H1 (cell line): ENCODE measurements around the gene P2RX7. TPM values are rescaled to one million over a fixed set of nuclear protein-coding genes. Genes with fewer than 3 reads are reported as not detected.

Source experiments
- CTCF ChIA-PET: fragments of 300-600 bp; sonication (Branson Sonifier 250); formaldehyde crosslinking; loops from one replicate; lab custom pipeline; 2021; ENCODE audit not compliant: partially characterized antibody; lab: Charles Lee
- POLR2A ChIA-PET: fragments of 300-600 bp; sonication (Branson Sonifier 250); formaldehyde crosslinking; loops from one replicate; lab custom pipeline; 2021; ENCODE audit warnings: inconsistent platforms; ENCODE audit not compliant: partially characterized antibody; lab: Charles Lee
- DNase-seq, 2 experiments: peaks; one replicate each; pipeline versions ENCODE4 v3.0.0 to v3.0.0-alpha.2; 2010 to 2022; ENCODE audit warnings: low spot score in 2 of 2, low read depth in 1 of 2, mixed read lengths in 1 of 2
- FAIRE-seq: peaks from 2 replicates; lab custom pipeline; 2011; peaks lifted over from hg19 to GRCh38; lab: Jason Lieb, UNC
- H2AFZ ChIP-seq: 2 replicates; pipeline ENCODE4 v1.8.1; 2012; ENCODE audit warnings: low read length, inconsistent platforms
- H2AK5ac ChIP-seq: 2 replicates; pipeline ENCODE4 v1.6.1; 2013; ENCODE audit warnings: low read depth, low read length
- H2BK120ac ChIP-seq: replicated peaks from 2 replicates; pipeline ENCODE3; 2013; ENCODE audit warnings: low read depth, low read length, inconsistent platforms
- H2BK12ac ChIP-seq: 2 replicates; pipeline ENCODE4 v1.6.1; 2013; ENCODE audit warnings: low read depth, low read length
- H2BK15ac ChIP-seq: 2 replicates; pipeline ENCODE4 v1.6.1; 2013; ENCODE audit warnings: low read length
- H2BK20ac ChIP-seq: 2 replicates; pipeline ENCODE4 v1.6.1; 2013; ENCODE audit warnings: low read length
- H2BK5ac ChIP-seq: 2 replicates; pipeline ENCODE4 v1.6.1; 2013; ENCODE audit warnings: low read depth, low read length
- H3K14ac ChIP-seq: 2 replicates; pipeline ENCODE4 v1.6.1; 2013; ENCODE audit warnings: inconsistent platforms; ENCODE audit not compliant: insufficient read length
- H3K18ac ChIP-seq: 2 replicates; pipeline ENCODE4 v1.6.1; 2013; ENCODE audit warnings: low read length; ENCODE audit errors: extremely low read depth
- H3K23ac ChIP-seq: 2 replicates; pipeline ENCODE4 v1.6.1; 2013; ENCODE audit warnings: inconsistent platforms; ENCODE audit not compliant: insufficient read length
- H3K23me2 ChIP-seq: 2 replicates; pipeline ENCODE4 v1.6.1; 2013; ENCODE audit warnings: low read depth, low read length
- H3K27ac ChIP-seq: 2 replicates; pipeline ENCODE4 v1.6.1; 2011; ENCODE audit warnings: low read depth, low read length, inconsistent platforms
- H3K27me3 ChIP-seq, 4 experiments: replicated peaks in 1 of 4; 1 replicate in 1 of 4; 2 replicates in 3 of 4; pipeline versions ENCODE4 v1.6.1 to v1.8.1; 2011 to 2013; ENCODE audit warnings: low read length in 3 of 4, mild to moderate bottlenecking in 3 of 4, inconsistent platforms in 2 of 4, mixed read lengths in 2 of 4, moderate library complexity in 1 of 4; ENCODE audit not compliant: control insufficient read depth in 3 of 4, insufficient read depth in 3 of 4; ENCODE audit errors: extremely low read depth in 1 of 4
- H3K36me3 ChIP-seq, 4 experiments: 2 replicates each; pipeline versions ENCODE4 v1.6.1 to v1.8.1; 2011 to 2013; ENCODE audit warnings: mild to moderate bottlenecking in 4 of 4, low read length in 3 of 4, moderate library complexity in 2 of 4, control low read depth in 1 of 4, inconsistent platforms in 1 of 4; ENCODE audit not compliant: insufficient read depth in 4 of 4, control insufficient read depth in 2 of 4
- H3K4ac ChIP-seq: replicated peaks from 2 replicates; pipeline ENCODE3; 2013; ENCODE audit warnings: low read length, low read depth, mixed read lengths, inconsistent platforms; ENCODE audit not compliant: insufficient read length
- H3K4me1 ChIP-seq, 4 experiments: replicated peaks in 1 of 4; 1 replicate in 1 of 4; 2 replicates in 3 of 4; pipeline versions ENCODE4 v1.6.1 to v1.8.1; 2011 to 2013; ENCODE audit warnings: low read length in 3 of 4, inconsistent platforms in 2 of 4, mixed read lengths in 1 of 4; ENCODE audit not compliant: insufficient read depth in 4 of 4, control insufficient read depth in 3 of 4
- H3K4me2 ChIP-seq, 2 experiments: 2 replicates each; pipeline versions ENCODE4 v1.6.1 to v1.8.1; 2011 to 2013; ENCODE audit warnings: low read depth in 2 of 2, low read length in 2 of 2, control low read depth in 1 of 2, inconsistent platforms in 1 of 2, mild to moderate bottlenecking in 1 of 2; ENCODE audit not compliant: insufficient read depth in 1 of 2
- H3K4me3 ChIP-seq, 4 experiments: fragments of 200-600, 300-600 bp in 1 of 4; sonication (generic), shearing (Covaris generic), sonication (Bioruptor Twin) in 1 of 4; 2 replicates each; pipeline versions ENCODE4 v1.5.1 to v1.8.1; 2011 to 2016; ENCODE audit warnings: low read length in 4 of 4, low read depth in 3 of 4, control low read depth in 2 of 4, inconsistent platforms in 2 of 4, mild to moderate bottlenecking in 2 of 4, mixed read lengths in 1 of 4, moderate library complexity in 1 of 4; ENCODE audit not compliant: insufficient read depth in 2 of 4; ENCODE audit errors: extremely low read depth in 1 of 4
- H3K56ac ChIP-seq: replicated peaks from 2 replicates; pipeline ENCODE3; 2013; ENCODE audit warnings: low read depth, mild to moderate bottlenecking, mixed read lengths, low read length, inconsistent platforms; ENCODE audit not compliant: insufficient read length
- H3K79me1 ChIP-seq: 2 replicates; pipeline ENCODE4 v1.6.1; 2013; ENCODE audit warnings: low read depth, low read length, control low read depth
- H3K79me2 ChIP-seq, 2 experiments: 2 replicates each; pipeline versions ENCODE4 v1.6.1 to v1.8.1; 2012 to 2013; ENCODE audit warnings: low read length in 2 of 2, mild to moderate bottlenecking in 2 of 2, inconsistent platforms in 1 of 2; ENCODE audit not compliant: insufficient read depth in 2 of 2, control insufficient read depth in 1 of 2
- H3K9ac ChIP-seq, 4 experiments: replicated peaks in 1 of 4; 1 replicate in 1 of 4; 2 replicates in 3 of 4; pipeline versions ENCODE4 v1.6.1 to v1.8.1; 2011 to 2013; ENCODE audit warnings: low read depth in 3 of 4, low read length in 3 of 4, control low read depth in 2 of 4, mild to moderate bottlenecking in 2 of 4, moderate library complexity in 2 of 4, inconsistent platforms in 1 of 4; ENCODE audit errors: extremely low read depth in 1 of 4
- H3K9me3 ChIP-seq, 2 experiments: 2 replicates each; pipeline versions ENCODE4 v1.6.1 to v1.8.1; 2012 to 2013; ENCODE audit warnings: mild to moderate bottlenecking in 2 of 2, moderate library complexity in 2 of 2, control low read depth in 1 of 2, inconsistent platforms in 1 of 2, low read depth in 1 of 2, low read length in 1 of 2, mixed read lengths in 1 of 2; ENCODE audit not compliant: insufficient read depth in 2 of 2
- H4K20me1 ChIP-seq, 2 experiments: replicated peaks in 1 of 2; 2 replicates each; pipeline versions ENCODE3 to v1.8.1; 2011 to 2013; ENCODE audit warnings: inconsistent platforms in 2 of 2, low read length in 2 of 2, mild to moderate bottlenecking in 1 of 2; ENCODE audit not compliant: insufficient read depth in 2 of 2, control insufficient read depth in 1 of 2
- H4K5ac ChIP-seq: 2 replicates; pipeline ENCODE4 v1.6.1; 2013; ENCODE audit warnings: low read length, low read depth, mixed read lengths, inconsistent platforms; ENCODE audit not compliant: insufficient read length
- H4K8ac ChIP-seq: 2 replicates; pipeline ENCODE4 v1.8.0; 2013; ENCODE audit warnings: mild to moderate bottlenecking, moderate library complexity, low read length, inconsistent platforms; ENCODE audit not compliant: insufficient read depth; ENCODE audit errors: extremely low read depth
- H4K91ac ChIP-seq: replicated peaks from 2 replicates; pipeline ENCODE3; 2013; ENCODE audit warnings: low read length, mixed read lengths, inconsistent platforms; ENCODE audit not compliant: insufficient read length
- ASH2L ChIP-seq: fragments of 200-600, 300-600 bp; sonication (generic); IDR thresholded peaks from one replicate; pipeline ENCODE4 v1.7.1; 2017; ENCODE audit warnings: low read length
- ATF2 ChIP-seq: IDR thresholded peaks from 2 replicates; pipeline ENCODE4 v1.6.1; 2012; ENCODE audit warnings: low read length, inconsistent platforms
- CBX5 ChIP-seq: fragments of 300-800, 300-1000 bp; sonication (generic); IDR thresholded peaks from 2 replicates; pipeline ENCODE4 v1.7.1; 2016; ENCODE audit warnings: antibody characterized with exemption, low read length, low read depth
- CEBPB ChIP-seq: IDR thresholded peaks from 2 replicates; pipeline ENCODE4 v1.6.1; 2012; ENCODE audit warnings: low read depth, low read length
- EP300 ChIP-seq, 2 experiments: IDR thresholded peaks; 1 replicate in 1 of 2; 2 replicates in 1 of 2; pipeline ENCODE4 v1.6.1; 2011 to 2012; ENCODE audit warnings: low read depth in 2 of 2, low read length in 2 of 2, mild to moderate bottlenecking in 2 of 2, borderline replicate concordance in 1 of 2, inconsistent platforms in 1 of 2, moderate library complexity in 1 of 2
- EZH2 ChIP-seq: fragments of 200-600 bp; sonication (generic); IDR thresholded peaks from 2 replicates; pipeline ENCODE4 v1.7.1; 2012; ENCODE audit warnings: low read depth, mild to moderate bottlenecking, moderate library complexity, low read length, inconsistent platforms; ENCODE audit not compliant: severe bottlenecking
- RAD21 ChIP-seq, 2 experiments: IDR thresholded peaks in 1 of 2; conservative IDR thresholded peaks in 1 of 2; 2 replicates each; pipeline ENCODE4 v1.6.1; 2011; ENCODE audit warnings: low read depth in 2 of 2, low read length in 2 of 2, improper control_type of control experiment in 1 of 2, inconsistent platforms in 1 of 2, mild to moderate bottlenecking in 1 of 2, moderate library complexity in 1 of 2
- SP1 ChIP-seq: IDR thresholded peaks from 2 replicates; pipeline ENCODE4 v1.6.1; 2011; ENCODE audit warnings: low read depth, low read length
- TBP ChIP-seq: IDR thresholded peaks from 2 replicates; pipeline ENCODE4 v1.6.1; 2011; ENCODE audit warnings: low read depth, low read length, improper control_type of control experiment
- YY1 ChIP-seq: IDR thresholded peaks from 2 replicates; pipeline ENCODE4 v1.6.1; 2011; ENCODE audit warnings: low read depth, mild to moderate bottlenecking, low read length
- WGBS, 2 experiments: shearing (Covaris generic) in 1 of 2; methylation state at CpG; one replicate each; pipeline versions ENCODE4 v1.1.6 to v1.1.7; 2013 to 2015; ENCODE audit warnings: low lambda C conversion rate in 2 of 2, mixed read lengths in 2 of 2, inconsistent platforms in 1 of 2, low coverage in 1 of 2, missing lambda C conversion rate in 1 of 2; ENCODE audit not compliant: insufficient replicate concordance in 2 of 2, insufficient coverage in 1 of 2, insufficient read length in 1 of 2; ENCODE audit errors: extremely low coverage in 1 of 2, missing lambda C conversion rate in 1 of 2; 5-methylcytosine and 5-hydroxymethylcytosine counted together
- polyA plus RNA-seq, 7 experiments: library from polyadenylated mRNA; depleted of rRNA in 3 of 7; stranded (reverse) in 5 of 7; unstranded in 2 of 7; fragments of >200 nt in 5 of 7; fragments of 200-250 nt in 2 of 7; gene quantifications; 1 replicate in 5 of 7; 2 replicates in 1 of 7; 4 replicates in 1 of 7; pipeline versions ENCODE4 v1.2.1 to v1.2.3, GENCODE V29; 2011 to 2013; ENCODE audit warnings: missing spikeins in 2 of 7, mixed read lengths in 2 of 7
- total RNA-seq: library from RNA; stranded (reverse); fragmentation: NEBNext Ultra II Directional; extraction: Animal tissue kit (Norgen Biotek cat#: 25700); gene quantifications from 2 replicates; pipeline ENCODE4 v1.2.1, GENCODE V29; 2021

Gene P2RX7
- total and polyA plus RNA-seq, 2 of the 8 experiments (the other 6 are each of a cell fraction or from before 2014, with no cell fraction given): 0.38 to 0.56 TPM

- Histone ChIP-seq H3K18ac (no peak overlapping the region), H2BK15ac (no peak overlapping the region), H2BK120ac (no peak overlapping the region), H2BK5ac (no peak overlapping the region), H4K8ac (no peak overlapping the region), H2AFZ (no peak overlapping the region), H3K27me3 (no peaks in the 10 kb centered on the region), H3K9me3 (no peaks in the 10 kb centered on the region), H3K9ac (no peak overlapping the region; a peak in 1 of 7 replicates), H4K20me1 (no peaks in the 10 kb centered on the region), H4K91ac (no peak overlapping the region), H3K4me1 (no peaks in the 10 kb centered on the region), H2BK20ac (no peak overlapping the region), H3K4me2 (no peak overlapping the region), H3K36me3 (no peaks in the 10 kb centered on the region), H2AK5ac (no peak overlapping the region), H3K27ac (no peak overlapping the region), H3K4ac (no peak overlapping the region), H3K56ac (no peak overlapping the region), H3K23me2 (no peaks in the 10 kb centered on the region; the same call in 1 of the 2 replicates), H3K23ac (no peak overlapping the region), H2BK12ac (no peak overlapping the region), H4K5ac (no peak overlapping the region), H3K4me3 (no peak overlapping the region), H3K79me1 (no peaks in the 10 kb centered on the region), H3K79me2 (no peaks in the 10 kb centered on the region), H3K14ac (no peak overlapping the region)
- TF ChIP-seq SP1 (no peak), YY1 (no peak), EP300 (IDR thresholded peaks at IDR 0.05; ENCODE audit: borderline replicate concordance in 1 of 2, low read depth in 2 of 2, low read length in 2 of 2) (no peak), RAD21 (IDR thresholded peaks at IDR 0.05 in 1 of 2, conservative IDR thresholded peaks at IDR 0.05 in 1 of 2; ENCODE audit: low read depth in 2 of 2, low read length in 2 of 2) (no peak), EZH2 (no peak), TBP (no peak), CEBPB (no peak), ATF2 (no peak), ASH2L (no peak), CBX5 (no peak)
- FAIRE-seq (no peak), DNase-seq (no peak)
- WGBS, 2 experiments: 84% methylated on average over 4 of the region's 4 CpGs; no CpG with 5 or more reads in 1 of the 2 experiments
- CTCF ChIA-PET: interaction anchor here (0.8 to 1.3 kb wide), 2 partner anchors 25 to 117 kb away, joined by 3 read pairs; no protein-coding TSS in a partner anchor
- POLR2A ChIA-PET: no interaction called here
These were observed 10.9 kb upstream of the P2RX7 start for GRCh38 chr12:121121805-121122204.
